ENCODE data around the gene C8A. TPM values are rescaled to one million over a fixed set of nuclear protein-coding genes. Genes with fewer than 3 reads are reported as not detected.

Gene C8A
- total RNA-seq, 1 experiment from 2014 or later: not detected

DNA sequence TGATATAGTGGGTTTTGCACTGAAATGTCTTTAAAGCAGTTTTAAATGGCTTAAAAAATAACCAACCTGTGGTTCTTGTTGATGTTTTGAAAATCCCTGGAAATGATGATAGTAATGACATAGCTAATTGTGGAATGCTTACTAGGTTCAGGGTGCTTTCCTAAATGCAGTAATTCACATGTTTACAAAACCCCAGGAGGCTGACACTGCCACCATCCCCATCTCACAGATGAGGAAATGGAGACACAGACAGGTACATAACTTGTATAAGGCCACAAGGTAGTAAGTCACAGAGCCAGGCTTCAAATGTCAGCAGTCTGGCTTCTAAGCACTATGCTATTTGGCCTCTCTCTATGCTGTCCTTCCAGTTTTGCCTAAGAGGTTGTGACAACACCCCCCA is 70.6 kb downstream of the C8A start:
- H3K36me3 ChIP-seq (ENCODE audit: low read depth): no peaks in the 10 kb centered on the region
- no peak overlapping the region for H3K4me2 ChIP-seq
- no peaks in the 10 kb centered on the region for H3K9me3 ChIP-seq (ENCODE audit: insufficient read depth, low read depth)
- ChIA-PET CTCF (no interaction called here), POLR2A (ENCODE audit: unreplicated experiment) (no interaction called here)
- BruUV-seq (replicated peaks): no TSS peak
- intact Hi-C loops (cut with micrococcal nuclease; ENCODE audit: unreplicated experiment): no loop called here
- H4K20me1 ChIP-seq (ENCODE audit: insufficient read depth): no peaks in the 10 kb centered on the region
- no peak for DNase-seq
- no peaks in the 10 kb centered on the region for H3K9me2 ChIP-seq (ENCODE audit: insufficient read depth)
- peaks cover 23% of the 10 kb centered on the region for H3K27me3 ChIP-seq (ENCODE audit: insufficient read depth, low read depth)
- TF ChIP-seq, protein P1, sequence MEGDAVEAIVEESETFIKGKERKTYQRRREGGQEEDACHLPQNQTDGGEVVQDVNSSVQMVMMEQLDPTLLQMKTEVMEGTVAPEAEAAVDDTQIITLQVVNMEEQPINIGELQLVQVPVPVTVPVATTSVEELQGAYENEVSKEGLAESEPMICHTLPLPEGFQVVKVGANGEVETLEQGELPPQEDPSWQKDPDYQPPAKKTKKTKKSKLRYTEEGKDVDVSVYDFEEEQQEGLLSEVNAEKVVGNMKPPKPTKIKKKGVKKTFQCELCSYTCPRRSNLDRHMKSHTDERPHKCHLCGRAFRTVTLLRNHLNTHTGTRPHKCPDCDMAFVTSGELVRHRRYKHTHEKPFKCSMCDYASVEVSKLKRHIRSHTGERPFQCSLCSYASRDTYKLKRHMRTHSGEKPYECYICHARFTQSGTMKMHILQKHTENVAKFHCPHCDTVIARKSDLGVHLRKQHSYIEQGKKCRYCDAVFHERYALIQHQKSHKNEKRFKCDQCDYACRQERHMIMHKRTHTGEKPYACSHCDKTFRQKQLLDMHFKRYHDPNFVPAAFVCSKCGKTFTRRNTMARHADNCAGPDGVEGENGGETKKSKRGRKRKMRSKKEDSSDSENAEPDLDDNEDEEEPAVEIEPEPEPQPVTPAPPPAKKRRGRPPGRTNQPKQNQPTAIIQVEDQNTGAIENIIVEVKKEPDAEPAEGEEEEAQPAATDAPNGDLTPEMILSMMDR (conservative IDR thresholded peaks at IDR 0.05): no peak
- TF ChIP-seq EZH2 (IDR thresholded peaks at IDR 0.05; ENCODE audit: low read depth): no peak
- no peaks in the 10 kb centered on the region for H3K4me1 ChIP-seq (replicated peaks; ENCODE audit: insufficient read depth)
- H2AFZ ChIP-seq: no peak overlapping the region
- no peaks in the 10 kb centered on the region for H3K79me2 ChIP-seq (ENCODE audit: low read depth)
- H3K27ac ChIP-seq: no peak overlapping the region
- no peaks in the 10 kb centered on the region for H3F3A ChIP-seq (ENCODE audit: insufficient read depth, low read depth)
- H3K4me3 ChIP-seq: no peak overlapping the region

DNA sequence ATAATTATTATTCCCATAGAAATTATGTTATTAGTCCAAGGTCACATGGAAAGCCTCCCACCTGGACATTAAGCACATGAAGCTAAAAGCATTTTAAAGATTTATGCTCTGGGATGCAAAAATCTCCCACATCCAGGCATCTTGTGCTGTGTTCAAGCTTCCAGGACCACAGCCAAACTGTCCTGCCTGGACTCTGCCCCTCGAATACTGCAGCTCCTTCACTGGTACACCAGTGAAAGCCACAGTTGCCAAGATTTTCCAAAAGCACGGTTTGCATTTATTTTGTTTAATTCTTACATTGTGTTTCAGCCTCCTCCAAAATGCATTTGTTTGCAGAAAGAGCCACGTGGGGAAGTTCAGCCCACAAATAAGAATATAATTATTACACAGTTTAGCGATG is 72.6 kb downstream of the C8A start:
- DNase-seq: no peak
- H3K79me2 ChIP-seq (ENCODE audit: low read depth): no peaks in the 10 kb centered on the region
- no peak overlapping the region for H3K4me3 ChIP-seq
- peaks cover 16% of the 10 kb centered on the region; the same call in 1 of the 2 replicates for H3K27me3 ChIP-seq (ENCODE audit: insufficient read depth, low read depth)
- no peak for TF ChIP-seq EZH2 (IDR thresholded peaks at IDR 0.05; ENCODE audit: low read depth)
- TF ChIP-seq, protein P1 (conservative IDR thresholded peaks at IDR 0.05): no peak
- H3K36me3 ChIP-seq (ENCODE audit: low read depth): no peaks in the 10 kb centered on the region
- no peaks in the 10 kb centered on the region for H4K20me1 ChIP-seq (ENCODE audit: insufficient read depth)
- H3F3A ChIP-seq (ENCODE audit: insufficient read depth, low read depth): no peaks in the 10 kb centered on the region
- POLR2A ChIA-PET (ENCODE audit: unreplicated experiment): no interaction called here
- no peak overlapping the region for H3K4me2 ChIP-seq
- H3K9me2 ChIP-seq (ENCODE audit: insufficient read depth): no peaks in the 10 kb centered on the region
- H3K9me3 ChIP-seq (ENCODE audit: insufficient read depth, low read depth): no peaks in the 10 kb centered on the region
- CTCF ChIA-PET: no interaction called here
- no peaks in the 10 kb centered on the region for H3K4me1 ChIP-seq (replicated peaks; ENCODE audit: insufficient read depth)
- no TSS peak for BruUV-seq (replicated peaks)
- no peak overlapping the region for H2AFZ ChIP-seq
- intact Hi-C loops (cut with micrococcal nuclease; ENCODE audit: unreplicated experiment): no loop called here
- H3K27ac ChIP-seq: no peak overlapping the region

- H2AFZ ChIP-seq: no peak overlapping the region
- peaks cover 8% of the 10 kb centered on the region; the same call in 1 of the 2 replicates for H3K27me3 ChIP-seq (ENCODE audit: insufficient read depth, low read depth)
- H3K9me3 ChIP-seq (ENCODE audit: insufficient read depth, low read depth): no peaks in the 10 kb centered on the region
- CTCF ChIA-PET: no interaction called here
- H3F3A ChIP-seq (ENCODE audit: insufficient read depth, low read depth): no peaks in the 10 kb centered on the region
- no peaks in the 10 kb centered on the region for H3K79me2 ChIP-seq (ENCODE audit: low read depth)
- H3K36me3 ChIP-seq (ENCODE audit: low read depth): no peaks in the 10 kb centered on the region
- H3K9me2 ChIP-seq (ENCODE audit: insufficient read depth): no peaks in the 10 kb centered on the region
- H3K4me2 ChIP-seq: no peak overlapping the region
- intact Hi-C loops (cut with micrococcal nuclease; ENCODE audit: unreplicated experiment): no loop called here
- H3K4me3 ChIP-seq: no peak overlapping the region
- no peak overlapping the region for H3K27ac ChIP-seq
- TF ChIP-seq, protein P1 (conservative IDR thresholded peaks at IDR 0.05): no peak
- TF ChIP-seq EZH2 (IDR thresholded peaks at IDR 0.05; ENCODE audit: low read depth): no peak
- H3K4me1 ChIP-seq (replicated peaks; ENCODE audit: insufficient read depth): no peaks in the 10 kb centered on the region
- POLR2A ChIA-PET (ENCODE audit: unreplicated experiment): no interaction called here
- no TSS peak for BruUV-seq (replicated peaks)
- DNase-seq: no peak
- no peaks in the 10 kb centered on the region for H4K20me1 ChIP-seq (ENCODE audit: insufficient read depth)
Observed at GRCh38 chr1:56927986-56928385, 73.4 kb downstream of the C8A start.
